Adrenal gland (tissue), 12 donors: ENCODE data around the gene PLK1. TPM values are rescaled to one million over a fixed set of nuclear protein-coding genes. Genes with fewer than 3 reads are reported as not detected.
A peak's percentile ranks its signal among the peaks of the same experiment; 100 is the strongest.
"Not testable (repeated sequence)": the region's sequence is repeated elsewhere in the genome, so short reads cannot be mapped to it uniquely, and the experiment has no call there.

ENCODE experiments used
- DNase-seq, 7 donors: peaks; one replicate each; pipeline ENCODE4 v3.0.0-alpha.2; 2019 to 2020
- H3K27ac ChIP-seq, 5 donors: fragments of 200-600 bp; sonication (generic) in 4 of 5; 1 replicate in 3 of 5; 2 replicates in 2 of 5; pipeline versions ENCODE4 v1.5.1 to v1.8.0; 2016 to 2020; ENCODE audit warnings: mild to moderate bottlenecking in 1 of 5
- H3K27me3 ChIP-seq: fragments of 200-600 bp; 2 replicates; pipeline ENCODE4 v1.8.0; 2021
- H3K36me3 ChIP-seq, 2 donors: fragments of 200-600 bp; replicated peaks in 1 of 2; 1 replicate in 1 of 2; 2 replicates in 1 of 2; pipeline versions ENCODE4 v1.5.1 to v1.8.0; 2018 to 2022
- H3K4me1 ChIP-seq, 2 donors: fragments of 200-600 bp; replicated peaks in 1 of 2; 1 replicate in 1 of 2; 2 replicates in 1 of 2; pipeline versions ENCODE4 v1.5.1 to v1.8.0; 2018 to 2021
- H3K4me3 ChIP-seq, 4 donors: fragments of 200-600 bp; sonication (generic) in 3 of 4; one replicate each; pipeline ENCODE4 v1.5.1; 2016 to 2018
- H3K9me3 ChIP-seq, 3 donors: fragments of 200-600 bp; sonication (generic) in 1 of 3; replicated peaks in 1 of 3; 1 replicate in 2 of 3; 2 replicates in 1 of 3; pipeline versions ENCODE4 v1.5.1 to v1.8.0; 2016 to 2021
- CTCF ChIP-seq, 6 experiments: fragments of 450-650 bp in 4 of 6; fragments of 200-600 bp in 2 of 6; sonication (generic) in 1 of 6; IDR thresholded peaks; 1 replicate in 5 of 6; 2 replicates in 1 of 6; pipeline versions ENCODE4 v1.5.1 to v1.8.0; 2016 to 2021; ENCODE audit warnings: antibody characterized with exemption in 6 of 6, mild to moderate bottlenecking in 2 of 6, moderate library complexity in 1 of 6
- POLR2A ChIP-seq, 2 donors: fragments of 450-650 bp; IDR thresholded peaks; one replicate each; pipeline ENCODE4 v1.6.1; 2017; ENCODE audit warnings: antibody characterized with exemption in 2 of 2, mild to moderate bottlenecking in 2 of 2, moderate library complexity in 1 of 2
- WGBS, 4 donors: extraction: QIAGEN DNeasy Blood & Tissue Kit in 2 of 4; methylation state at CpG; one replicate each; pipeline versions ENCODE4 v1.1.5 to v1.1.7; 2013 to 2017; 5-methylcytosine and 5-hydroxymethylcytosine counted together
- intact Hi-C, 2 donors: fragments of 100-400 bp; cut with DNase I; formaldehyde crosslinking; loops; one replicate each; pipeline versions ENCODE4 v1.14.1 to v1.15.0; 2022 to 2023
- polyA plus RNA-seq, 3 donors: library from polyadenylated mRNA; stranded (reverse); fragments of 200-250 nt in 2 of 3; fragments of 350-450 nt in 1 of 3; fragmentation: Illumina TruSeq in 1 of 3; extraction: RNeasy Lipid Tissue Mini Kit (QIAGEN cat#74804) in 1 of 3; gene quantifications; one replicate each; pipeline ENCODE4 v1.2.3, GENCODE V29; 2013 to 2014
- total RNA-seq, 9 donors: library from RNA; depleted of rRNA in 4 of 9; stranded (reverse); fragments of >200 nt in 4 of 9; fragments of 120-200 nt in 1 of 9; fragmentation: NEBNext Ultra II Directional in 1 of 9; extraction: Animal tissue kit (Norgen Biotek cat#: 25700) in 1 of 9; gene quantifications; one replicate each; pipeline versions ENCODE4 v1.1.0 to v1.2.4, GENCODE V29; 2013 to 2023
- donor health status: healthy with polysubstance abuse.
- donor health status: Bipolar disorder and iron deficiency.
- donor health status: DM: yes; HTN: yes; CAD: no.
- donor health status: DM: no; HTN: no; CAD: no.
- donor health status: DM: no; HTN: no; CAD: no.
- donor health status: DM: yes; HTN: yes; CAD: no.

Gene PLK1
- total and polyA plus RNA-seq, 12 donors: 0.18 to 4.8 (median 2.7) TPM

GRCh38 chr16:23728112-23728477, 49.4 kb downstream of the PLK1 start:
- Histone ChIP-seq H3K4me3 (no peak overlapping the region), H3K9me3 (no peaks in the 10 kb centered on the region), H3K27me3 (no peaks in the 10 kb centered on the region), H3K36me3 (no peaks in the 10 kb centered on the region), H3K4me1 (no peaks in the 10 kb centered on the region), H3K27ac (no peak overlapping the region)
- intact Hi-C loops: no loop called here
- WGBS, 4 donors: 47 to 62% (median 52%) methylated on average over 8 to 10 of the region's 10 CpGs
- DNase-seq: no peak
- TF ChIP-seq CTCF (IDR thresholded peaks at IDR 0.05) (peak in 1 of 6 experiments; percentile 17), POLR2A (IDR thresholded peaks at IDR 0.05) (no peak)

DNA sequence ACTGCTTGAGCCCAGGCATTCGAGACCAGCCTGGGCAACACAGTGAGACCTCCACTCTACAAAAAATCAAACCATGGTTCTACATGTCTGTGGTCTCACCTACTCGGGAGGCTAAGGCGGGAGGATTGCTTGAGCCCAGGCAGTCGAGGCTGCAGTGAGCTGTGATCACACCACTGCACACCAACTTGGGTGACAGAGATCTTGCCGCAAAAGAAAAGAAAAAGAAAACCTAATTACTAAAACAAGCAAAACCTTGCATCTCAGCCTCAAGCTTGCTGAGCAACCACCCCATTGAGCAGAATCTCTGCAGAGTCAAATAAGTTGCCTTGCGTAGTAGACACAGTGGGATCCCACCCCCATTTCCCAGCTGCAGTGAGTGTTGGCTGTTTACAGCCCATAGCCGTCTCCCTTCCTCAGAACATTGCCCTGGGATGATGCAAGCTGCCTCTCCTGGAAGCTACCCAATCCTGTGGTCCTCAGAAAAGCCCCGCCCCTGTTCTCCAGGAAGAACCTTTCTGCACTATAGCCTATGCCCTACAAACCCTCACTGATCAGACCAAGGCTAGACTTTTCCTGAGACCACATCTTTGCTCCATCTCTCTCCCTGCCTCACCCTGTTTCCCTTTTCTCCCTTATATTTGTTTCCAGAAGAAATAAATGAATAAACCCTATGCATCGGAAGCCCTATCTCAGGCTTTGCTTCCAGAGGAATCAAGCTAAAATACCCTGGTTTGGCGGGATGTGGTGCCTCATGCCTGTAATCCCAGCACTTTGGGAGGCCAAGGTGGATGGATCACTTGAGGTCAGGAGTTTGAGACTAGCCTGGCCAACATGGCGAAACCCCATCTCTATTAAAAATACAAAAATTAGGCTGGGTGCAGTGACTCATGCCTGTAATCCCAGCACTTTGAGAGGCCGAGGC, 51.1 kb downstream of the PLK1 start:
- TF ChIP-seq CTCF (IDR thresholded peaks at IDR 0.05): no peak
- intact Hi-C loops: loop anchor here in 1 of 2 donors (10.0 kb wide), 1 partner anchor 305 kb away; no protein-coding TSS in a partner anchor
- H3K4me1 ChIP-seq: no peaks in the 10 kb centered on the region
- H3K27me3 ChIP-seq: no peaks in the 10 kb centered on the region
- peak in 2 of 7 donors; percentile 20 to 28 for DNase-seq
- no peaks in the 10 kb centered on the region for H3K9me3 ChIP-seq
- 68 to 73% (median 69%) methylated on average over 10 to 12 of the region's 12 CpGs for WGBS, 4 donors
- H3K27ac ChIP-seq: no peak overlapping the region
- no peaks in the 10 kb centered on the region for H3K36me3 ChIP-seq
- H3K4me3 ChIP-seq: no peak overlapping the region

GRCh38 chr16:23734176-23734893, 55.6 kb downstream of the PLK1 start:
- Histone ChIP-seq H3K36me3 (no peaks in the 10 kb centered on the region), H3K4me3 (no peak overlapping the region), H3K9me3 (no peaks in the 10 kb centered on the region), H3K4me1 (no peaks in the 10 kb centered on the region), H3K27me3 (peaks cover 4% of the 10 kb centered on the region), H3K27ac (no peak overlapping the region)
- DNase-seq: no peak
- intact Hi-C loops: loop anchor here in 1 of 2 donors (10.0 kb wide), 1 partner anchor 300 kb away; no protein-coding TSS in a partner anchor
- TF ChIP-seq CTCF (IDR thresholded peaks at IDR 0.05): no peak
- TF ChIP-seq POLR2A (IDR thresholded peaks at IDR 0.05): no peak
- whole genome bisulfite sequencing, 4 donors: 75 to 84% (median 79%) methylated on average over 19 of the region's 19 CpGs

DNA sequence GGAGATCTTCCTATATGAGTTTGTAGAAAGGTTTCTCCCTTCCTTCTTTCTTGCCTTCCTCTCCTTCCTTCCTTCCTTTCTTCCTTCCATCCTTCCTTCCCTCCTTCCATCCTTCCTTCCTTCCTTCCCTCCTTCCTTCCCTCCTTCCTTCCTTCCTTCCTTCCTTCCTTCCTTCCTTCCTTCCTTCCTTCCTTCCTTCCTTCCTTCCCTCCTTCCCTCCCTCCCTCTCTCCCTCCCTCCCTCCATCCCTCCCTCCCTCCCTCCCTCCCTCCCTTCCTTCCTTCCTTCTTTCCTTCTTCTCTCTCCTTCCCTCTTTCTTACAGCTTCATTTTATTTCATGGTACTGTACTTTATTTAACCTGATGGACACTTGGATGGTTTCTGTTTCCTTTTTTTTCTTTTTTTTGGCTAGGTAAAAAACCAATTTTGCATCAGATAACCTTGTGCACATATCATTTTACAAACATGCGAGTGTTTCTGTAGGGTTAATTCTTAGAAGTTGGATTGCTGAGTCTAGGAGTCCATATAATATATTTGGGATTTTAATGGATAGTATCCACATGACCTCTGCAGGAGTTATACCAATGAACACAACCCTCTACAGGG, 58.8 kb downstream of the PLK1 start:
- not testable (repeated sequence) for H3K27me3 ChIP-seq, H3K27ac ChIP-seq, H3K4me1 ChIP-seq, DNase-seq, H3K9me3 ChIP-seq, H3K36me3 ChIP-seq, H3K4me3 ChIP-seq
- 50 to 79% (median 76%) methylated on average over 1 of the region's 1 CpG for WGBS, 4 donors
- intact Hi-C loops: loop anchor here in 1 of 2 donors (10.0 kb wide), 1 partner anchor 297 kb away; no protein-coding TSS in a partner anchor
